ENCODE results near the gene ARHGEF7.

The ARHGEF7 gene

GRCh38 chr13:111228262-111229144 lies 113.4 kb downstream of the ARHGEF7 start:
- DNase-seq: no peak

GRCh38 chr13:111230385-111230930 lies 115.3 kb downstream of the ARHGEF7 start:
- no peak for DNase-seq

- DNase-seq: no peak
Measured at GRCh38 chr13:111232191-111232590, 117.1 kb downstream of the ARHGEF7 start.

GRCh38 chr13:111233080-111233479 lies 118.0 kb downstream of the ARHGEF7 start:
- no peak for DNase-seq

- no peak for DNase-seq
Measured at GRCh38 chr13:111239764-111240670, 124.9 kb downstream of the ARHGEF7 start.

- no peak for DNase-seq
Measured at GRCh38 chr13:111241006-111241755, 126.1 kb downstream of the ARHGEF7 start.

GRCh38 chr13:111241862-111242261 lies 126.8 kb downstream of the ARHGEF7 start:
- DNase-seq: no peak

GRCh38 chr13:111242585-111242984 lies 127.5 kb downstream of the ARHGEF7 start:
- no peak for DNase-seq

- no peak for DNase-seq
Measured at GRCh38 chr13:111243981-111244380, 128.9 kb downstream of the ARHGEF7 start.

- DNase-seq: no peak
Measured at GRCh38 chr13:111245576-111246384, 130.7 kb downstream of the ARHGEF7 start.

GRCh38 chr13:111247552-111247951 lies 132.4 kb downstream of the ARHGEF7 start:
- DNase-seq: no peak

- DNase-seq: no peak
Measured at GRCh38 chr13:111248822-111249221, 133.7 kb downstream of the ARHGEF7 start.

- DNase-seq: no peak
Measured at GRCh38 chr13:111249637-111250360, 134.7 kb downstream of the ARHGEF7 start.

- no peak for DNase-seq
Measured at GRCh38 chr13:111251646-111252445, 136.7 kb downstream of the ARHGEF7 start.

GRCh38 chr13:111252446-111253364 lies 137.6 kb downstream of the ARHGEF7 start:
- no peak for DNase-seq

GRCh38 chr13:111253365-111253872 lies 138.3 kb downstream of the ARHGEF7 start:
- no peak for DNase-seq

GRCh38 chr13:111255228-111255790 lies 140.2 kb downstream of the ARHGEF7 start:
- DNase-seq: no peak

- no peak for DNase-seq
Measured at GRCh38 chr13:111256458-111256857, 141.3 kb downstream of the ARHGEF7 start.

Measured in DMS 273 treated with DMSO at 0.1 percent for 48 hours (cell line).